Measurements from ENCODE around the gene GPR37L1.

- no peak for TF ChIP-seq EZH2 (IDR thresholded peaks at IDR 0.05; ENCODE audit: insufficient read depth, poor library complexity, severe bottlenecking)
- TF ChIP-seq EZH2phosphoT487 (IDR thresholded peaks at IDR 0.05; ENCODE audit: insufficient read depth, low read depth), result no peak
Measured at GRCh38 chr1:202162418-202163280, 39.9 kb downstream of the GPR37L1 start.
